ENCODE data around the gene NFASC. TPM values are rescaled to one million over a fixed set of nuclear protein-coding genes. Genes with fewer than 3 reads are reported as not detected.

NFASC gene
- not detected for total RNA-seq
- polyA plus RNA-seq: not detected

DNA sequence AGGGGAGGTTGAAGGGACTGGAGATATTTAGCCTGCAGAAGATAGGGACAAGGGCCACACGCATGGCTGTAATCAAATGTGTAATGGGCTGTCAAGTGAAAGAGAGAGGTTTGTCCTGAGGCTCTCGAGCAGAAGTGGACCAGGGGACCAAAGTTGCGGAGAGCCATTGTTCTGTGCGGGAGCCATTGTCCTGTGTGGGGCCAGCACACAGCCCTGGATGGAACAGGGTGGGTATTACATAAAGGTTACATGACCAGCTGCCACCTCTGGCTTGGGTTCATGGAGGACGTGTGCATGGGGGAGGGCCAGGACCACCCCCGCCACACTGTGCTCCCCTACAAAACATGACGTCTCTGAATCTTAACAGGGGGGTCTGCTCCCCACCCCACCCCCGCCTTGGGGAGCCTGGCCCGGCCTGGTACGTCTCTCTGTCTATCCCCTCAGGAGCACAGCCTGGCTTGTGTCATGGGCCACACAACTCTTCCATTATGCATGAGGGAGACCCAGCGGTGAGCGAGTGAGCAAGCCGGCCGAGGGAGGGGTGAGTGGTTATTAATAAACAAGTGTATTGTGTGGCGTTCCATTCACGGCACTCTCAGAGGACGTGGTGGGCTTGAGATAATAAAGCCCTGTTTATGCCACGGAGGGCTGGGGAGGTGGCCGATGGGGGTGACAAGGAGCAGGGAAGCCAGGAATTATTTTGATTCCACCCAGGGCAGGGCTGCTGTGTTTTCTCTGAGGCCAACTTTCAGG is at the start of gene NFASC:
TSS of gene NFASC (plus strand) at position 703 of the 753 bp plus-strand sequence. CDS start 73,454 bp downstream, outside the sequence.
- Histone ChIP-seq H3K4me1 (ENCODE audit: insufficient read depth, low read length) (no peaks in the 10 kb centered on the region), H3K27me3 (ENCODE audit: insufficient read depth, low read length) (no peaks in the 10 kb centered on the region), H3K27ac (ENCODE audit: low read depth, low read length) (no peak within 1 kb of the TSS), H3K4me3 (ENCODE audit: low read length in 2 of 2) (no peak within 1 kb of the TSS), H3K9me3 (ENCODE audit: control insufficient read depth in 1 of 2, low read length in 2 of 2) (no peaks in the 10 kb centered on the region), H3K36me3 (ENCODE audit: insufficient read depth, low read length) (no peaks in the 10 kb centered on the region)
- ChIA-PET POLR2A (ENCODE audit: partially characterized antibody) (no interaction called here), CTCF (ENCODE audit: partially characterized antibody) (no interaction called here)
- Mint-ChIP-seq H3K4me1 (no peaks in the 10 kb centered on the region), H3K9me3 (no peaks in the 10 kb centered on the region), H3K36me3 (no peaks in the 10 kb centered on the region), H3K27me3 (peaks cover 2 to 13% of the 10 kb centered on the region in 2 donors), H3K27ac (peak within 1 kb of the TSS in 1 of 7 donors; percentile 3), H3K4me3 (no peak within 1 kb of the TSS)
- intact Hi-C loops (cut with micrococcal nuclease): no loop called here
- no peak for DNase-seq

- Mint-ChIP-seq H3K9me3 (no peaks in the 10 kb centered on the region), H3K4me1 (no peaks in the 10 kb centered on the region), H3K27ac (no peak overlapping the region), H3K4me3 (no peak overlapping the region), H3K36me3 (no peaks in the 10 kb centered on the region), H3K27me3 (peaks cover 9 to 26% of the 10 kb centered on the region in 2 donors)
- DNase-seq: no peak
- no peaks in the 10 kb centered on the region for H3K4me1 ChIP-seq (ENCODE audit: insufficient read depth, low read length)
- intact Hi-C loops (cut with micrococcal nuclease): no loop called here
- CTCF ChIA-PET (ENCODE audit: partially characterized antibody): interaction anchor here (1.3 to 9.3 kb wide), 2 partner anchors 15 to 30 kb away, joined by 3 to 105 read pairs; no protein-coding TSS in a partner anchor
- H3K27me3 ChIP-seq (ENCODE audit: insufficient read depth, low read length): no peaks in the 10 kb centered on the region
- POLR2A ChIA-PET (ENCODE audit: partially characterized antibody): no interaction called here
- no peaks in the 10 kb centered on the region for H3K36me3 ChIP-seq (ENCODE audit: insufficient read depth, low read length)
- no peak overlapping the region for H3K27ac ChIP-seq (ENCODE audit: low read depth, low read length)
- no peaks in the 10 kb centered on the region for H3K9me3 ChIP-seq (ENCODE audit: control insufficient read depth in 1 of 2, low read length in 2 of 2)
- H3K4me3 ChIP-seq (ENCODE audit: low read length in 2 of 2): no peak overlapping the region
These were observed 49.2 kb upstream of the NFASC start for GRCh38 chr1:204821476-204821875.

GRCh38 chr1:204821924-204822323 is 48.7 kb upstream of the NFASC start:
- intact Hi-C loops (cut with micrococcal nuclease): no loop called here
- no peaks in the 10 kb centered on the region for H3K36me3 Mint-ChIP-seq
- CTCF ChIA-PET (ENCODE audit: partially characterized antibody): interaction anchor here (0.7 to 9.3 kb wide), 3 partner anchors 16 to 30 kb away, joined by 3 to 105 read pairs (median 3); no protein-coding TSS in a partner anchor
- Histone ChIP-seq H3K9me3 (ENCODE audit: control insufficient read depth in 1 of 2, low read length in 2 of 2) (no peaks in the 10 kb centered on the region), H3K36me3 (ENCODE audit: insufficient read depth, low read length) (no peaks in the 10 kb centered on the region), H3K4me3 (ENCODE audit: low read length in 2 of 2) (no peak overlapping the region), H3K27me3 (ENCODE audit: insufficient read depth, low read length) (no peaks in the 10 kb centered on the region), H3K4me1 (ENCODE audit: insufficient read depth, low read length) (no peaks in the 10 kb centered on the region), H3K27ac (ENCODE audit: low read depth, low read length) (no peak overlapping the region)
- no peak overlapping the region for H3K27ac Mint-ChIP-seq
- H3K9me3 Mint-ChIP-seq: no peaks in the 10 kb centered on the region
- POLR2A ChIA-PET (ENCODE audit: partially characterized antibody): no interaction called here
- peaks cover 8 to 23% of the 10 kb centered on the region in 2 donors for H3K27me3 Mint-ChIP-seq
- no peaks in the 10 kb centered on the region for H3K4me1 Mint-ChIP-seq
- no peak for DNase-seq
- no peak overlapping the region for H3K4me3 Mint-ChIP-seq

DNA sequence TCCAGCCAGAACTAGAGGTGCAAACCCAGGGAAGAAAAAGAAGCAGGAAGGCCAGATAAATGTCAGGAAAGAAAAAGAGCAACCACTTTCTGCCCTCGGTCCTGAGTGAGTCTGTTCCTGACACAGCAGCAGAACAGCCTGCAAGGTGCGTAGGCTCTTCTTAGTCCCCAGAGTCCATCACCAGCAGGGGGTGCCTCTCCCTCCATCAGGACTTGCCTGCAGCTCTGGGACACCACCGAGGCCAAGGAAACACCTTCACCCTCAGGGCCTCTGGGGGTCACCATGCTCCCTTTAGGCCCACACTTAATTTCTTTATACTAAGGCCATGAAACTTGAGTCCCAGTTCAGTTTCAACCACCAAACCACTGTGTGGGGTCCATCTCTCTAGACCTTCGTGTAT is 43.7 kb upstream of the NFASC start:
- Mint-ChIP-seq H3K9me3 (no peaks in the 10 kb centered on the region), H3K4me1 (peaks cover 2 to 13% (median 6%) of the 10 kb centered on the region in 4 donors), H3K4me3 (no peak overlapping the region), H3K36me3 (no peaks in the 10 kb centered on the region), H3K27ac (no peak overlapping the region), H3K27me3 (peaks cover 19 to 55% of the 10 kb centered on the region in 2 donors)
- no peak overlapping the region for H3K27ac ChIP-seq (ENCODE audit: low read depth, low read length)
- CTCF ChIA-PET (ENCODE audit: partially characterized antibody): interaction anchor here (1.5 kb wide), 1 partner anchor 20 kb away, joined by 5 read pairs; no protein-coding TSS in a partner anchor
- H3K36me3 ChIP-seq (ENCODE audit: insufficient read depth, low read length): no peaks in the 10 kb centered on the region
- intact Hi-C loops (cut with micrococcal nuclease): no loop called here
- H3K9me3 ChIP-seq (ENCODE audit: control insufficient read depth in 1 of 2, low read length in 2 of 2): no peaks in the 10 kb centered on the region
- no peak for DNase-seq
- H3K4me1 ChIP-seq (ENCODE audit: insufficient read depth, low read length): peaks cover 5% of the 10 kb centered on the region
- peaks cover 13% of the 10 kb centered on the region for H3K27me3 ChIP-seq (ENCODE audit: insufficient read depth, low read length)
- no peak overlapping the region for H3K4me3 ChIP-seq (ENCODE audit: low read length in 2 of 2)
- POLR2A ChIA-PET (ENCODE audit: partially characterized antibody): no interaction called here

- H3K9me3 ChIP-seq (ENCODE audit: control insufficient read depth in 1 of 2, low read length in 2 of 2): no peaks in the 10 kb centered on the region
- peaks cover 2 to 13% (median 6%) of the 10 kb centered on the region in 4 donors for H3K4me1 Mint-ChIP-seq
- intact Hi-C loops (cut with micrococcal nuclease): no loop called here
- H3K9me3 Mint-ChIP-seq: peaks cover 0 to 2% (median 0%) of the 10 kb centered on the region in 8 donors
- CTCF ChIA-PET (ENCODE audit: partially characterized antibody): interaction anchor here (0.7 to 1.5 kb wide), 2 partner anchors 9 to 22 kb away, joined by 3 to 5 read pairs; no protein-coding TSS in a partner anchor
- no peaks in the 10 kb centered on the region for H3K36me3 Mint-ChIP-seq
- H3K27ac Mint-ChIP-seq: no peak overlapping the region
- H3K4me1 ChIP-seq (ENCODE audit: insufficient read depth, low read length): peaks cover 5% of the 10 kb centered on the region
- peak overlapping the region in 6 of 8 donors; percentile 6 to 65 (median 58) for H3K4me3 Mint-ChIP-seq
- H3K36me3 ChIP-seq (ENCODE audit: insufficient read depth, low read length): no peaks in the 10 kb centered on the region
- peak in 2 of 5 donors; percentile 4 to 24 for DNase-seq
- peaks cover 13% of the 10 kb centered on the region for H3K27me3 ChIP-seq (ENCODE audit: insufficient read depth, low read length)
- H3K27ac ChIP-seq (ENCODE audit: low read depth, low read length): no peak overlapping the region
- POLR2A ChIA-PET (ENCODE audit: partially characterized antibody): no interaction called here
- peaks cover 23 to 56% of the 10 kb centered on the region in 2 donors for H3K27me3 Mint-ChIP-seq
- no peak overlapping the region for H3K4me3 ChIP-seq (ENCODE audit: low read length in 2 of 2)
These were observed 42.3 kb upstream of the NFASC start for GRCh38 chr1:204828352-204828850.

GRCh38 chr1:204829133-204829825 is 41.4 kb upstream of the NFASC start:
- no peaks in the 10 kb centered on the region for H3K36me3 Mint-ChIP-seq
- intact Hi-C loops (cut with micrococcal nuclease): no loop called here
- Histone ChIP-seq H3K36me3 (ENCODE audit: insufficient read depth, low read length) (no peaks in the 10 kb centered on the region), H3K9me3 (ENCODE audit: control insufficient read depth in 1 of 2, low read length in 2 of 2) (no peaks in the 10 kb centered on the region), H3K4me1 (ENCODE audit: insufficient read depth, low read length) (peaks cover 5% of the 10 kb centered on the region), H3K27me3 (ENCODE audit: insufficient read depth, low read length) (peaks cover 13% of the 10 kb centered on the region), H3K27ac (ENCODE audit: low read depth, low read length) (no peak overlapping the region), H3K4me3 (ENCODE audit: low read length in 2 of 2) (no peak overlapping the region)
- H3K9me3 Mint-ChIP-seq: peaks cover 0 to 2% (median 0%) of the 10 kb centered on the region in 8 donors
- no peak overlapping the region for H3K27ac Mint-ChIP-seq
- peak overlapping the region in 5 of 8 donors; percentile 18 to 57 (median 39) for H3K4me3 Mint-ChIP-seq
- peaks cover 23 to 57% of the 10 kb centered on the region in 2 donors for H3K27me3 Mint-ChIP-seq
- H3K4me1 Mint-ChIP-seq: peaks cover 2 to 13% (median 6%) of the 10 kb centered on the region in 4 donors
- POLR2A ChIA-PET (ENCODE audit: partially characterized antibody): no interaction called here
- no peak for DNase-seq
- CTCF ChIA-PET (ENCODE audit: partially characterized antibody): interaction anchor here (0.9 kb wide), 1 partner anchor 18 kb away, joined by 3 read pairs; no protein-coding TSS in a partner anchor

DNA sequence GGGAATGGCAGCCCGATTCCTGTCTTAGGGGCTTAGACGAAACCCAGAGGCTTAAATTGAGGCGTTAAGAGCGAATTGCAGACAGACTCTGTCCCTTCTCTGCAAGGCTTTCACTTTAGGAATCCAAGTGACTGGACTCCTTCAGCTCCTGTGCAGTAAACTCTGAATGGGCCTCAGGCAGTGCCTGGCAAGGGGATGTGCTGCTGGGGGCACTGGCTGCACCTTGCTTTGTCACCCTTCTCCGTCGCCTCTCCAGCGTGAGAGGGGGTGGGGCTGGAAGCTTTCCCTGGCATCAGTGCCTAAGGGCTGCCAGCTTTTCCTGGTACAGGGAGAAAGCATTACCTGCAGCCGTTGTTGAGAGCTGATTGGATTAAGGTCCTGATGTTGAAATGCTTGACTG is 39.9 kb upstream of the NFASC start:
- peaks cover 13% of the 10 kb centered on the region for H3K27me3 ChIP-seq (ENCODE audit: insufficient read depth, low read length)
- H3K4me3 Mint-ChIP-seq: no peak overlapping the region
- CTCF ChIA-PET (ENCODE audit: partially characterized antibody): interaction anchor here (1.7 to 3.2 kb wide), 2 partner anchors 24 to 39 kb away, joined by 4 to 13 read pairs; no protein-coding TSS in a partner anchor

More for the DNA sequence above, 39.9 kb upstream of the NFASC start:
- H3K36me3 ChIP-seq (ENCODE audit: insufficient read depth, low read length): no peaks in the 10 kb centered on the region
- Mint-ChIP-seq H3K27ac (no peak overlapping the region), H3K27me3 (peaks cover 23 to 53% of the 10 kb centered on the region in 2 donors), H3K9me3 (peaks cover 0 to 2% (median 0%) of the 10 kb centered on the region in 8 donors), H3K4me1 (peaks cover 2 to 13% (median 6%) of the 10 kb centered on the region in 4 donors), H3K36me3 (no peaks in the 10 kb centered on the region)
- H3K4me3 ChIP-seq (ENCODE audit: low read length in 2 of 2): no peak overlapping the region
- no peaks in the 10 kb centered on the region for H3K9me3 ChIP-seq (ENCODE audit: control insufficient read depth in 1 of 2, low read length in 2 of 2)
- H3K4me1 ChIP-seq (ENCODE audit: insufficient read depth, low read length): peaks cover 5% of the 10 kb centered on the region
- H3K27ac ChIP-seq (ENCODE audit: low read depth, low read length): no peak overlapping the region
- intact Hi-C loops (cut with micrococcal nuclease): no loop called here
- POLR2A ChIA-PET (ENCODE audit: partially characterized antibody): no interaction called here
- DNase-seq: no peak
